B cell (primary cell): ENCODE data around the gene ITIH1. TPM values are rescaled to one million over a fixed set of nuclear protein-coding genes. Genes with fewer than 3 reads are reported as not detected.

Source experiments
- ATAC-seq: fragments of 200-7000 bp; cut with Tn5 transposase; one replicate; pipeline ENCODE4 v1.10.0; 2021; ENCODE audit warnings: low read depth, mild to moderate bottlenecking, moderate number of reproducible peaks, moderate library complexity
- CTCF ChIA-PET: fragments of 350-600 bp; sonication (Branson Sonifier 250); formaldehyde crosslinking; loops from one replicate; lab custom pipeline; 2021; ENCODE audit warnings: antibody characterized with exemption, inconsistent platforms; lab: Charles Lee
- POLR2A ChIA-PET: fragments of 350-600 bp; sonication (Branson Sonifier 250); formaldehyde crosslinking; loops from one replicate; lab custom pipeline; 2021; ENCODE audit warnings: antibody characterized with exemption; lab: Charles Lee
- DNase-seq: peaks from one replicate; pipeline ENCODE4 v3.0.0; 2013
- H2AFZ ChIP-seq: 2 replicates; pipeline ENCODE4 v1.6.1; 2012; ENCODE audit warnings: mild to moderate bottlenecking, low read depth, low read length; ENCODE audit not compliant: insufficient read depth, poor library complexity, severe bottlenecking
- H3K27ac ChIP-seq, 2 donors: 1 replicate in 1 of 2; 2 replicates in 1 of 2; pipeline ENCODE4 v1.5.1; 2012 to 2013; ENCODE audit warnings: low read length in 2 of 2, mild to moderate bottlenecking in 2 of 2, moderate library complexity in 1 of 2
- H3K27me3 ChIP-seq, 4 experiments: fragments of 200-600 bp in 1 of 4; sonication (generic) in 1 of 4; replicated peaks in 1 of 4; 1 replicate in 2 of 4; 2 replicates in 2 of 4; pipeline versions ENCODE4 v1.6.1 to v1.7.0; 2013 to 2016; ENCODE audit warnings: low read length in 3 of 4, mild to moderate bottlenecking in 2 of 4, mixed read lengths in 1 of 4, moderate library complexity in 1 of 4; ENCODE audit not compliant: insufficient read depth in 4 of 4, control insufficient read depth in 3 of 4; ENCODE audit errors: control extremely low read depth in 1 of 4
- H3K36me3 ChIP-seq, 2 experiments: replicated peaks in 1 of 2; 1 replicate in 1 of 2; 2 replicates in 1 of 2; pipeline versions ENCODE4 v1.6.1 to v1.7.1; 2013; ENCODE audit warnings: low read length in 1 of 2; ENCODE audit not compliant: insufficient read depth in 2 of 2, control insufficient read depth in 1 of 2; ENCODE audit errors: control extremely low read depth in 1 of 2, extremely low read depth in 1 of 2
- H3K4me1 ChIP-seq, 2 donors: fragments of 200-600 bp in 1 of 2; sonication (generic) in 1 of 2; 1 replicate in 1 of 2; 2 replicates in 1 of 2; pipeline versions ENCODE4 v1.5.1 to v1.6.1; 2013 to 2017; ENCODE audit warnings: low read length in 2 of 2; ENCODE audit not compliant: control insufficient read depth in 2 of 2, insufficient read depth in 2 of 2
- H3K4me2 ChIP-seq: replicated peaks from 2 replicates; pipeline ENCODE3; 2012; ENCODE audit warnings: mild to moderate bottlenecking, low read depth, low read length; ENCODE audit not compliant: poor library complexity, severe bottlenecking
- H3K4me3 ChIP-seq, 5 experiments: fragments of 200-600 bp in 1 of 5; sonication (generic) in 1 of 5; 1 replicate in 3 of 5; 2 replicates in 2 of 5; pipeline versions ENCODE4 v1.5.1 to v1.7.0; 2011 to 2016; ENCODE audit warnings: low read length in 4 of 5, mild to moderate bottlenecking in 4 of 5, low read depth in 2 of 5, control low read depth in 1 of 5, moderate library complexity in 1 of 5; ENCODE audit not compliant: insufficient read depth in 1 of 5; ENCODE audit errors: control extremely low read depth in 1 of 5, extremely low read depth in 1 of 5
- H3K79me2 ChIP-seq: fragments of 200-600 bp; sonication (generic); one replicate; pipeline ENCODE4 v1.6.0; 2016; ENCODE audit warnings: low read length; ENCODE audit not compliant: control insufficient read depth, insufficient read depth
- H3K9ac ChIP-seq: fragments of 200-600 bp; sonication (generic); 2 replicates; pipeline ENCODE4 v1.6.1; 2017; ENCODE audit warnings: mild to moderate bottlenecking, low read length, moderate library complexity
- H3K9me3 ChIP-seq, 3 donors: one replicate each; pipeline versions ENCODE4 v1.6.1 to v1.7.1; 2013; ENCODE audit warnings: low read length in 2 of 3; ENCODE audit not compliant: control insufficient read depth in 2 of 3, insufficient read depth in 1 of 3; ENCODE audit errors: control extremely low read depth in 1 of 3
- H4K20me1 ChIP-seq: 2 replicates; pipeline ENCODE4 v1.6.0; 2012; ENCODE audit warnings: mild to moderate bottlenecking, low read length; ENCODE audit not compliant: insufficient read depth, control insufficient read depth, poor library complexity, severe bottlenecking
- H3K27ac Mint-ChIP-seq: one replicate; pipeline ENCODE4 v1.8.0; 2021; ENCODE audit warnings: mixed read lengths
- H3K27me3 Mint-ChIP-seq: one replicate; pipeline ENCODE4 v1.8.0; 2021; ENCODE audit warnings: mixed read lengths
- H3K4me1 Mint-ChIP-seq: one replicate; pipeline ENCODE4 v1.8.0; 2021; ENCODE audit warnings: mixed read lengths
- H3K4me3 Mint-ChIP-seq: one replicate; pipeline ENCODE4 v1.8.0; 2021; ENCODE audit warnings: mixed read lengths
- H3K9me3 Mint-ChIP-seq: one replicate; pipeline ENCODE4 v1.8.0; 2022; ENCODE audit warnings: mixed read lengths; ENCODE audit not compliant: insufficient read depth
- CTCF ChIP-seq: fragments of 200-600 bp; IDR thresholded peaks from one replicate; pipeline ENCODE4 v1.8.0; 2022; ENCODE audit warnings: antibody characterized with exemption, mild to moderate bottlenecking
- EZH2 ChIP-seq: IDR thresholded peaks from 2 replicates; pipeline ENCODE4 v1.6.1; 2012; ENCODE audit warnings: borderline replicate concordance, low read depth, mild to moderate bottlenecking, moderate library complexity, low read length; ENCODE audit not compliant: insufficient read depth, poor library complexity, severe bottlenecking
- WGBS: methylation state at CpG from one replicate; pipeline ENCODE4 v1.1.5; 2013; ENCODE audit warnings: missing lambda C conversion rate; ENCODE audit not compliant: insufficient coverage; 5-methylcytosine and 5-hydroxymethylcytosine counted together
- intact Hi-C: fragments of 100-400 bp; cut with micrococcal nuclease; formaldehyde crosslinking; loops from one replicate; pipeline ENCODE4 v1.10.0; 2022
- polyA plus RNA-seq: library from polyadenylated mRNA; depleted of rRNA; stranded (reverse); fragments of >200 nt; gene quantifications from 2 replicates; pipeline ENCODE4 v1.2.3, GENCODE V29; 2012
- total RNA-seq, 2 donors: library from RNA; stranded (reverse); fragments of 120-200 nt in 1 of 2; gene quantifications; 1 replicate in 1 of 2; 2 replicates in 1 of 2; pipeline versions ENCODE4 v1.2.3 to v1.2.4, GENCODE V29; 2013 to 2022

Gene ITIH1
- total and polyA plus RNA-seq, 2 donors (not counting 1 experiment from before 2014, with no cell fraction given) = 2.0 TPM; not detected in 1

GRCh38 chr3:52791366-52791765 is 14.0 kb downstream of the ITIH1 start:
- no peak overlapping the region for H3K4me2 ChIP-seq
- 73% methylated on average over 12 of the region's 12 CpGs for WGBS
- H2AFZ ChIP-seq = no peak overlapping the region
- TF ChIP-seq EZH2 (no peak), CTCF (no peak)
- H3K27ac Mint-ChIP-seq = no peak overlapping the region
- ChIA-PET CTCF (no interaction called here), POLR2A (no interaction called here)
- H3K79me2 ChIP-seq = no peaks in the 10 kb centered on the region
- H3K4me3 Mint-ChIP-seq = no peak overlapping the region
- H3K27me3 Mint-ChIP-seq = no peaks in the 10 kb centered on the region
- H3K9me3 ChIP-seq = no peaks in the 10 kb centered on the region
- no peak overlapping the region for H3K4me3 ChIP-seq
- H3K9me3 Mint-ChIP-seq = no peaks in the 10 kb centered on the region
- no peak for DNase-seq
- no peaks in the 10 kb centered on the region for H3K27me3 ChIP-seq
- H3K9ac ChIP-seq = no peak overlapping the region
- no peak for ATAC-seq
- no peaks in the 10 kb centered on the region for H3K4me1 Mint-ChIP-seq
- H3K4me1 ChIP-seq = no peaks in the 10 kb centered on the region
- no peaks in the 10 kb centered on the region for H4K20me1 ChIP-seq
- intact Hi-C loops = no loop called here
- H3K36me3 ChIP-seq = no peaks in the 10 kb centered on the region
- no peak overlapping the region for H3K27ac ChIP-seq

GRCh38 chr3:52791928-52792327 is 14.5 kb downstream of the ITIH1 start:
- Mint-ChIP-seq H3K4me3 (no peak overlapping the region), H3K4me1 (no peaks in the 10 kb centered on the region), H3K27me3 (no peaks in the 10 kb centered on the region), H3K9me3 (no peaks in the 10 kb centered on the region), H3K27ac (no peak overlapping the region)
- Histone ChIP-seq H3K4me2 (no peak overlapping the region), H3K4me1 (no peaks in the 10 kb centered on the region), H4K20me1 (no peaks in the 10 kb centered on the region), H3K4me3 (no peak overlapping the region), H2AFZ (no peak overlapping the region), H3K79me2 (no peaks in the 10 kb centered on the region), H3K9me3 (no peaks in the 10 kb centered on the region), H3K9ac (no peak overlapping the region), H3K27me3 (no peaks in the 10 kb centered on the region), H3K36me3 (no peaks in the 10 kb centered on the region), H3K27ac (no peak overlapping the region)
- intact Hi-C loops = no loop called here
- DNase-seq (no peak), ATAC-seq (no peak)
- ChIA-PET POLR2A (no interaction called here), CTCF (interaction anchor here (0.6 kb wide), 1 partner anchor 15 kb away, joined by 3 read pairs; no protein-coding TSS in a partner anchor)
- TF ChIP-seq CTCF (no peak), EZH2 (no peak)
- WGBS = 93% methylated on average over 4 of the region's 4 CpGs
